ENCODE measurements around the gene ABCC3.

The ABCC3 gene

GRCh38 chr17:50638966-50639713 lies 4.5 kb downstream of the ABCC3 start:
- ATAC-seq (replicated peaks) (no peak), DNase-seq (no peak)
- H3K9me3 Mint-ChIP-seq, result no peaks in the 10 kb centered on the region
- H3K27ac Mint-ChIP-seq, result no peak overlapping the region
- H3K36me3 Mint-ChIP-seq, result no peaks in the 10 kb centered on the region
- no peak overlapping the region for H3K4me3 Mint-ChIP-seq
- no peaks in the 10 kb centered on the region for H3K4me1 Mint-ChIP-seq
- peaks cover 44 to 74% of the 10 kb centered on the region in 2 donors for H3K27me3 Mint-ChIP-seq

GRCh38 chr17:50640686-50641351 lies 6.1 kb downstream of the ABCC3 start:
- DNase-seq (no peak), ATAC-seq (replicated peaks) (no peak)
- H3K27me3 Mint-ChIP-seq, result peaks cover 36 to 62% of the 10 kb centered on the region in 2 donors
- H3K36me3 Mint-ChIP-seq, result no peaks in the 10 kb centered on the region
- no peak overlapping the region for H3K27ac Mint-ChIP-seq
- H3K4me1 Mint-ChIP-seq, result no peaks in the 10 kb centered on the region
- no peak overlapping the region for H3K4me3 Mint-ChIP-seq
- H3K9me3 Mint-ChIP-seq, result no peaks in the 10 kb centered on the region

DNA sequence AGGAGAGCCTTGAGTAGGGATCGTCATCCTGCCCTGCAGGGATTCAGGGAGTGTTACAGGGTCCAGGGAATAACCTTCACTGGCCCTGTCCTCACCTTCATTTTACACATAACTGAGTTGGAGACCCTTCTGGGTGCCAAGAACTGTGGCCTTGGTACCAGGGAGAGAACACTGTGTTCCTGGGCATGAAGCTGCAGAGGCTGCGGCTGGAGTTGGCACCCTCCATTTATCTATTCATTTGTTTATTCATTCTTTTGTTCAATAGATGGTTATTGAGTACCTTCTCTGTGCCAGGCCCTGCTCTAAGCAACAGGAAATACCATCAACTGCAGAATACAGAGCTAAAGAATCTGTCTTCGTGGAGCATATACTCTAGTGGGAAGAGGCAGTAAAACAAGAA lies 6.7 kb downstream of the ABCC3 start:
- Mint-ChIP-seq H3K27me3 (peaks cover 35 to 61% of the 10 kb centered on the region in 2 donors), H3K36me3 (no peaks in the 10 kb centered on the region), H3K4me3 (no peak overlapping the region), H3K27ac (no peak overlapping the region), H3K4me1 (no peaks in the 10 kb centered on the region), H3K9me3 (no peaks in the 10 kb centered on the region)
- DNase-seq (no peak), ATAC-seq (replicated peaks) (no peak)

DNA sequence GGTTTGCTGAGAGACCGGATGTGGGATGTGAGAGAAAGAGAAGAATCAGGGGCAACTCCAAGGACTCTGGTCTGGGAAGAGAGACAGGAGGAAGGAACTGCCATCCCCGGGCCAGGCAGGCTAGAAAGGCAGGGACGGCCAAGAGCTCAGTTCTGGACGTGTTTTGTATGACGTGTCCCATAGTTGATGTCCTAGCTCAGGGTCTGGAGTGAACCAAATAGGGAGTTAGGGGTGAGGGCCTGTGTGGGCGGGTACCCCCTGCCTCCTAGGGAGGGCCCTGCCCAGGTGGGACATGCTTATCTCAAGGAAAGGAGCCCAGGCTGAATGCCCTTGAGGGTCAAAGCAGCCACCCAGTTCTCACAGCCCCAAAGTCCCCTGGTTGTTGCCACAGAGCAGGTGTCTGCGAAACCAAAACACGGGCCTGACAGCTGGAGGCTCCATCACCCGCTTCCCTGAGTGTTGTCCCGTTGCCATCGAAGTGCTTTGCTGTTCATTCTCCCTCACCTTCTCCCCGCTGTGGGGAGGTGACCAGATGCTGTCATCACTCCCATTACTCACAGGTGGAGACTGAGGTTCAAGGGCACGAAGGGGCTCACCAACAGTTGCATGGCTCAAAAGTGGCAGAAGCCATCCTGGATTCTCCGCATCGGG lies 7.5 kb downstream of the ABCC3 start:
- Mint-ChIP-seq H3K4me1 (no peaks in the 10 kb centered on the region), H3K9me3 (no peaks in the 10 kb centered on the region), H3K4me3 (no peak overlapping the region), H3K27me3 (peaks cover 31 to 57% of the 10 kb centered on the region in 2 donors), H3K27ac (no peak overlapping the region), H3K36me3 (no peaks in the 10 kb centered on the region)
- ATAC-seq (replicated peaks) (no peak), DNase-seq (no peak)

DNA sequence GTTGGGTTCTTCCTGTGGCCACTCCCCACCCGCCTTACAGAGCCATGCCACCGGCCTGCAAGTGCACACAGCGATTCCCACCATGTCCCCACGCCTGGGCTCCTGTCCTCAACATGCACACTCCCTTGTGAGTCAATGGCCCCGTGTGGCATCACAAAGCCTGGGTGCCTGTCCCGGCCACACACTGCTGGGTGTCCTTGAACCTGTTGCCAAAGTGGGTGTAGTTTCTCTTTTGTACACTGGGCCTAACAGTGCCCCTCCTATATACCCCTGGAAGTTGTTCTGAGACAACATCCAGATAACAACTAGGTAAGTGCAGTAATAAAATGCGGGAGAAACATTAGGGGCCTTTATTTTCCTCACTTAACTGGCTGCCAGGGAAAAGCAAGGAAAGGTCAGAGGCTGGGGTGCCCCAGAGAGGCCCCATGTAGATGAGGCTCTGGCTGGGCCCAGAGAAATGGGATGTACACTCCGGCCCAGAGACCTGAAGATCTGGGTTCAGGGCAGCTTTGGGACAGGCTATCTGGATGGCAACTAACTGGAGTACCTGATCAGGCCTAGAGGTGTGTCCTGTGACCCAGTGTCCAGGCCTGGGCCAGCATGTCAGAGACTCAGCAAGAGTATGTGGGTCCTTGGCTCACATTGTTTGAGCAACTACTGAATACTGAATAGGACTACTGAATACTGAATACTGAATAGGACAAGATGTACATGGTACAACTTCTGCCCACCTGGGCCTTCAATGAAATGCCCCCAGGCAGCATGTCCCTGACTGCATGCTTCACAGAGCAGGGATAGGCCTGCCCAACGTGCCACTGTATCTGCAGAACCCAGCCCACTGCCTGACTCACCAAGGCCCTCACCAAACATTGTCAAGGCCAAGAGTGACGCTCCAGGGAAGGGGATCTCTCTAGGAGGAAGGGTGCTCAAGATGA lies 8.3 kb downstream of the ABCC3 start:
- no peak for DNase-seq
- Mint-ChIP-seq H3K4me3 (no peak overlapping the region), H3K4me1 (no peaks in the 10 kb centered on the region), H3K36me3 (no peaks in the 10 kb centered on the region), H3K27ac (no peak overlapping the region), H3K27me3 (peaks cover 27 to 57% of the 10 kb centered on the region in 2 donors), H3K9me3 (no peaks in the 10 kb centered on the region)
- ATAC-seq (replicated peaks), result no peak

- H3K27me3 Mint-ChIP-seq, result peaks cover 26 to 44% of the 10 kb centered on the region in 2 donors
- no peak for ATAC-seq (replicated peaks)
- H3K4me3 Mint-ChIP-seq, result no peak overlapping the region
- no peaks in the 10 kb centered on the region for H3K36me3 Mint-ChIP-seq
- no peaks in the 10 kb centered on the region for H3K9me3 Mint-ChIP-seq
- no peak for DNase-seq
- H3K27ac Mint-ChIP-seq, result no peak overlapping the region
- H3K4me1 Mint-ChIP-seq, result no peaks in the 10 kb centered on the region
Measured at GRCh38 chr17:50645748-50646682, 11.3 kb downstream of the ABCC3 start.

GRCh38 chr17:50647187-50647586 lies 12.5 kb downstream of the ABCC3 start:
- Mint-ChIP-seq H3K27me3 (peaks cover 26 to 33% of the 10 kb centered on the region in 2 donors), H3K4me3 (no peak overlapping the region), H3K27ac (no peak overlapping the region), H3K9me3 (no peaks in the 10 kb centered on the region), H3K4me1 (no peaks in the 10 kb centered on the region), H3K36me3 (no peaks in the 10 kb centered on the region)
- no peak for DNase-seq
- ATAC-seq (replicated peaks), result no peak

- H3K27me3 Mint-ChIP-seq, result peaks cover 16 to 24% of the 10 kb centered on the region in 2 donors
- H3K36me3 Mint-ChIP-seq, result no peaks in the 10 kb centered on the region
- no peak overlapping the region for H3K4me3 Mint-ChIP-seq
- no peak for DNase-seq
- H3K9me3 Mint-ChIP-seq, result no peaks in the 10 kb centered on the region
- H3K4me1 Mint-ChIP-seq, result no peaks in the 10 kb centered on the region
- H3K27ac Mint-ChIP-seq, result no peak overlapping the region
- ATAC-seq (replicated peaks), result no peak
Measured at GRCh38 chr17:50649042-50649908, 14.6 kb downstream of the ABCC3 start.

DNA sequence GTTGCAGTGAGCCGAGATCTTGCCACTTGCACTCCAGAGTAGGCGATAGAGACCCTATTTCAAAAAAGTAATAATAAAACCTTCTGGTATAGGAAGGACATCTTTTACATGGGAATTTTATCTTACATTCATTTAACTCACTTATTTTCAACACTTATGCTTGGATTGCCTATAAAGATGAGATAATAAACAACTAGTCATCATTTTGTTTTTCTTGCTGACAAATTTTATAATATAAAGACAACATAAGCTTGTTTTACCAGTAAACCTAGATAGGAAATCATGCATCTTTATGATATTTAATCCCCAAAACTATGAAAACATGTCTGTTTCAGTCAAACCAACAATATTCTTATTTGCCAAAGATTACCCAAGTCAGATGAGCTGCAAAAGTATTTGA lies 17.0 kb downstream of the ABCC3 start:
- no peak overlapping the region for H3K4me3 Mint-ChIP-seq
- DNase-seq, result no peak
- no peak for ATAC-seq (replicated peaks)
- no peaks in the 10 kb centered on the region for H3K36me3 Mint-ChIP-seq
- no peak overlapping the region for H3K27ac Mint-ChIP-seq
- no peaks in the 10 kb centered on the region for H3K4me1 Mint-ChIP-seq
- no peaks in the 10 kb centered on the region for H3K9me3 Mint-ChIP-seq
- H3K27me3 Mint-ChIP-seq, result peaks cover 15 to 22% of the 10 kb centered on the region in 2 donors

DNA sequence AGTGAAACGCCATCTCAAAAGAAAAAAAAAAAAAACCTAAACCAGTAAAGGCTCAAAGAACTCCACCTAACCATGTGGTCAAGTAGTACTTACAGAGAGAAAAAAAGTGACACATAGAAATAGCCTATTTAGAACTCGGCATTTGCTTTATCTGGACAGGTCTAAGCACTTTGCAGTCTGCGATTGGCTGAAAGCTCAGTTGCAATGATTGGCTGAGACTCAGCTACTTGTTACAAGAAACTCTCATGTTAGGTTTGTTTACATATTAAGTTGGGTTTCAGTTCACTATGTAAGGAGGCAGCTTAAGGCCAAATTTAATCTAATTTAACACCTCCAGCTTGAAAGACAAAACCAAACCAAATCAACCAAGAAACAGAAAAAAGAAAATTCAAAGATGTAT lies 19.1 kb downstream of the ABCC3 start:
- Mint-ChIP-seq H3K27me3 (peaks cover 29 to 31% of the 10 kb centered on the region in 2 donors), H3K4me3 (no peak overlapping the region), H3K9me3 (no peaks in the 10 kb centered on the region), H3K4me1 (no peaks in the 10 kb centered on the region), H3K36me3 (no peaks in the 10 kb centered on the region), H3K27ac (no peak overlapping the region)
- DNase-seq, result no peak
- no peak for ATAC-seq (replicated peaks)

GRCh38 chr17:50656509-50656908 lies 21.8 kb downstream of the ABCC3 start:
- Mint-ChIP-seq H3K36me3 (no peaks in the 10 kb centered on the region), H3K4me3 (no peak overlapping the region), H3K27me3 (peaks cover 38% of the 10 kb centered on the region in 2 donors), H3K9me3 (no peaks in the 10 kb centered on the region), H3K27ac (no peak overlapping the region), H3K4me1 (peaks cover 6 to 8% of the 10 kb centered on the region in 2 donors)
- DNase-seq (no peak), ATAC-seq (replicated peaks) (no peak)

- peaks cover 43 to 44% of the 10 kb centered on the region in 2 donors for H3K27me3 Mint-ChIP-seq
- no peaks in the 10 kb centered on the region for H3K36me3 Mint-ChIP-seq
- H3K27ac Mint-ChIP-seq, result no peak overlapping the region
- H3K4me3 Mint-ChIP-seq, result no peak overlapping the region
- peaks cover 12 to 13% of the 10 kb centered on the region in 2 donors for H3K4me1 Mint-ChIP-seq
- ATAC-seq (replicated peaks), result no peak
- no peak for DNase-seq
- H3K9me3 Mint-ChIP-seq, result no peaks in the 10 kb centered on the region
Measured at GRCh38 chr17:50657054-50657453, 22.4 kb downstream of the ABCC3 start.

All from stimulated activated naive B cell treated with anti-CD40 and anti-IgM and Interleukin-4, amounts not matched to agents 10 μg/mL and 1 μg/mL and 100 μg/mL, for 72 hours (primary cell).